Fibroblast of peridontal ligament (primary cell): Measurements from ENCODE around the gene BIK.
"Not testable (repeated sequence)": the region's sequence is repeated elsewhere in the genome, so short reads cannot be mapped to it uniquely, and the experiment has no call there.

Experiments used
- DNase-seq: peaks from one replicate; pipeline ENCODE4 v3.0.0-alpha.2; 2010; ENCODE audit errors: extremely low read depth

BIK gene

GRCh38 chr22:43104950-43105349, 5.6 kb upstream of the BIK start:
- not testable (repeated sequence) for DNase-seq

DNA sequence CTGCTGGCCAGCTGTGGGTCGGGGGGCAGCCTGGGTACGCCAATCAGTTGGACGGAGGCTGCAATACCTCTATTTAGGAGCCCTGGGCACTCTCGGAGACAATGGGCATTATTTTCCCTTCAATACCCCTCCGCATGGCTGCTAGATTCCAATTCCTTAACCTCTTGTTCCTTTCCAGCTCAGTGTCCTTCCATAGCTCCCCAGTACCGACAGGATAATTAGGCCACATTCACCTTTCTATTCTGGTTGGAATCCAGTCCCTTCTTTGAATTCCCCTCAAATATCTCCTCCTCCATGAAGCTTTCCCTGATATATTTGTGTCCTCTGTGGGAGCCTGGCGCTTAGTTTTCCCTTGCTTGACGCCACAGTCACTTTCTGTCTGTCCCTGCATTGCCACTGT, 4.2 kb upstream of the BIK start:
- DNase-seq = no peak

- DNase-seq = no peak
Measured at GRCh38 chr22:43109511-43109910, 1.0 kb upstream of the BIK start.

GRCh38 chr22:43109921-43110443, 568 bp upstream of the BIK start:
- DNase-seq = no peak

- DNase-seq = no peak
Measured at GRCh38 chr22:43110927-43111623, 525 bp downstream of the BIK start.

DNA sequence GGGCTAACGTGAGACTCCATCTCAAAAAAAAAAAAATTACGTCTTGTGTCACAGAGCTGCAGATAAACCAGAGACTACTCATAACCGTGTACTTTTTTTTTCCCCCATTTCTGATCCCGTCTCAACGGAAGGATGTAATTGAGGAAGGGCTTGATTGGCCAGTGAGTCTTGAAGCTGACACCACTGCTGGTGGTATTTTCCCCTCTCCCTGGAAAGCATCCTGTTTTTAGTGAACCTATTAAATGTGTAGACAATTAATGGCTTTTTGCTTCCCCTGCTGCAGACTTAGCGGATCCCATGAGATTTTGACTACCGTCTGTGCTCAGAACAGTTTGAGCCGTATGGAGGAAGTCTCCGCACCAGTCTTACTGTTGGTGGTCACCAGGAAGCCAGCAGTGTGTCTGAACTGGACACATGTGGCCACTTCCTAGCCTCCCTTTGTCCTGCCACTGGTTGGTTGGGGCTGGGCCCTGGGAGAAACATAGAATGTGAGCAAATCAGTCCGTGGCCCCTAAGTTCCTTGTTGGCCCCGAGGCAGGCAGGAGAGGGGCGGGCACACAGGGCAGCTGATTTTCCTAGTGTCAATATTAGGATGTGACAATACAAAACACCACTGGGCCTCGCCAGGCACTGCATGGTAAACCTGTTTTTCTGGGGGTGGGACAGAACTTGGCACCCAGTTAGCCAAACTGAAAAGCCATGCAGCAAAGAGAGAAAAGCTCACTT, 3.1 kb downstream of the BIK start:
- DNase-seq = no peak

DNA sequence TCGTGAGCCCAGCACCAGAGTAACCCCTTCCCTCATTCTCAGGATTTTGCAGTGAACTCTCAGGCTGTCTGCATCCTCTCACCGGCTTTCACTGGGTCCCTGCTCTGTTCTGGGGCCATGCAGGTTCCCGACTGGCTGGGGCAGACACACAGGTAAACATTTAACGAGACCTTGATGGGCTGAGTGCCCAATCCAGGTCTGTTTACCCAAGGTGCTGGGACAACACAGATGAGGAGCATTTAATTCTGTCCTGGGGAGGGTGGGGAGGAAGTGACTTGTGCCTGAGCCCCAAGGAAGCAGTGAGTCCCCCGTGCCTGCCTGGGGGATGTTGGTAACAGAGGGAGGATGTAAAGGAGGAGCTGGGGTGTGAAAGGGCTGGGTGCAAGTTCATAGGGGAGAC, 4.4 kb downstream of the BIK start:
- DNase-seq = no peak

GRCh38 chr22:43116932-43117331, 6.4 kb downstream of the BIK start:
- DNase-seq = no peak

DNA sequence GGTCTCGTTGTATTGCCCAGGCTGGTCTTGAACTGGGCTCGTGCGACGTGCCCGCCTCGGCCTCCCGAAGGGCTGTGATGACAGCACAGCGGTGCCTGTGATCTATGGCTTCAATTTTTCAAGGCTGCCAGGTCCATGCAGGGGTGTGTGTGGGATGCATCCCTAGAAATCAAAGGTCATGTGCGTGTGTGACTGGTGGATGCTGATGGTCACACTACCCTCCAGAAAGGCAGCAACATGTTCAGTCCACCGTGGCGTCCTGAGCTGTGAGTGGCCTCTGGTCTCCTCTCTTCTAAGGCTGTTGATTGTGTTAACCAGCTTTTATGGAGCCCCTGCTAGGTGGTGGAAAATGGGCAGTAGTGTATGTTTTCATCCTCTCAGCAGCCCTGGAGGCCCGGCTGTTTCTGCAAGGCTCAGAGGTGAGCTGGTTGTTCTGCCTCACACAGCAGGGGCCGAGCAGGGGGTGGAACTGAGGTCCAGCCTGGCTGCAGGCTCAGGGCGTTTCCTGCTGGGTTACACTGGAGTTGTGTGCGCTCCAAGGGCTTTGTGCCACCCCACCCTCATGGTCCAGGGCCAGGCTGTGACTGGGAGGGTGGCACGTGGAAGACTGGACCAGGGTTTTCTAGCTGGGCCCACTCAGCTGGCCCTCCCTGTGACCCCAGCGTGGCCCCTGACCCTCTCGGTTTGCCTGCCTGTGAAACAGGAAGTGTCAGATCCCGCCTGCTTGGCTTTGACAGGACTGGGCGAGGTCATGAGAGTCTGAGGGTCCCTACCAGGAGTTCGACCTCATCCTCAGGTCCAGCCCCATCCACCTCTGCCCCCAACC, 7.7 kb downstream of the BIK start:
- DNase-seq = no peak

DNA sequence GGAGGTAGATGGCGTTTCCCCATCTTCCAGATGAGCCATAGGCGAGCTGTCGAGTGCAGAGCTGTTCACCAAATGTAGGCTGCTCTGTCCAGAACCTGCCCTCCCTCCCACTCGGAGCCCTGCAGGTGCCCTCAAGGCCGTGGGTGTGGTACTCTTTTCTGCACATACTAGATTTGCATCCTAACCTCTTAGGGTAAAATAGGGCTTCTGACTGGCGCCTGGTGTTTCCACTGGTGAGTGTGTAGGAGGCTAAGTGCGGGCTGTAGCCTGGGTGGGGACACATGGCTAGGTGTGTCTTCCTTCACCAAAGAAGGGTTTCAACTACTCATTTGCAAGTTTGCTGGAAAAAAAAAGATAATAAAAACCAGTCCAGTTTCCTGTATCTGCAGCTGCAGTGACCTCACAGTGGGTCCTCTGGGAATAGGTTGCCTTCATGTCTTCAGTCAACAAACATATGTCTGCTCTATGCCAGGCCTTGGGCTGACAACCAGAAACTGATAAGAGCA, 8.5 kb downstream of the BIK start:
- DNase-seq = peak; percentile 15

- DNase-seq = peak; percentile 30
Measured at GRCh38 chr22:43126501-43127165, 16.1 kb downstream of the BIK start.

DNA sequence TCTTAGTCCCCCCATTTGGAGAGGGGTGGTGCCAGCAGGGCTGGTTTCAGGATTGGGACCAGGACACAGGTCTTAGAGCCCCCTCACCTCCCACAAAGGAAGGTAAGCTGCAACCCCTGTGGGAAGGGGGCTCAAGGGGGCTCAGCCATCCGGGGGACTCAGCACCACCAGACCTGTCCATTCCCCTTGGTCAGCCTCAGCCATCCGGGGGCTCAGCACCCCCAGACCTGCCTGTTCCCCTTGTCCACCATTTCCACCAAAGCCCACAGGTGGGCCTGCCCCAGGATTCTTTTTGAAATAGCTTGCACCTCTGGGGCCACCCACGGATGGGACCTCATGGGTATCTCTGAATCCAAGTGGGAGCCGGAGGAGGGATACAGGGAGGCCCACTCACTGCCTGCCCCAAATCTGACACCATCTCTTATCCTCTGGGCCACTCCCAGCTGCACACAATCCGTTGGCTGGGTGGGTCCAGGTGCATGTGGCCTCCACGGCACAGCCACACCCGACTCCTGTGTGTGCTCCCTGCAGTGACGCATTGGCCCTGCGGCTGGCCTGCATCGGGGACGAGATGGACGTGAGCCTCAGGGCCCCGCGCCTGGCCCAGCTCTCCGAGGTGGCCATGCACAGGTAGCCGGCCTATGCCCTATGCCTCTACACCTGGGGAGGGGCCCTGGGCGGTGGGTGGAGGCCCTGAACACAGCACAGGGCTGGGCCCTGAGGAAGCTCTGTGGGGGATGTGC, 16.8 kb downstream of the BIK start:
- DNase-seq = no peak

DNA sequence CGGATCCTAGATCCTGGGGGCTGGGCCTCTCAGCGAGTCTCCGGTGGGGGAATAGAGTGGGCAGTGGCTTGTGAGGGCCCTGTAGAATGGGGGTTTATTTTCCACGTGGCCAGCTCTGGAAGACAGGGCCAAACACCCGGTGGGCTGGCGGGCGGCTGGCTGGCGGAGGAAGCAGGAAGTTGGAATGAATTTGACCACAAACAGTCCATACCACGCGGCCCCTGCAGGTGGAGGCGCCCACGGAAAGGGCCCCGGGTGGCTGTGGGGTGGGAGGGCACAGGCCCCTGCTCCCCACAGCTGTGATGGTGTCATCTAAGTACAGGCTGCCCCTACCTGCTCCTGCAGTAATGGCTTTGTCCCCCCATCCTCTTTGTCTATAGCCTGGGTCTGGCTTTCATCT, 17.6 kb downstream of the BIK start:
- no peak for DNase-seq

DNA sequence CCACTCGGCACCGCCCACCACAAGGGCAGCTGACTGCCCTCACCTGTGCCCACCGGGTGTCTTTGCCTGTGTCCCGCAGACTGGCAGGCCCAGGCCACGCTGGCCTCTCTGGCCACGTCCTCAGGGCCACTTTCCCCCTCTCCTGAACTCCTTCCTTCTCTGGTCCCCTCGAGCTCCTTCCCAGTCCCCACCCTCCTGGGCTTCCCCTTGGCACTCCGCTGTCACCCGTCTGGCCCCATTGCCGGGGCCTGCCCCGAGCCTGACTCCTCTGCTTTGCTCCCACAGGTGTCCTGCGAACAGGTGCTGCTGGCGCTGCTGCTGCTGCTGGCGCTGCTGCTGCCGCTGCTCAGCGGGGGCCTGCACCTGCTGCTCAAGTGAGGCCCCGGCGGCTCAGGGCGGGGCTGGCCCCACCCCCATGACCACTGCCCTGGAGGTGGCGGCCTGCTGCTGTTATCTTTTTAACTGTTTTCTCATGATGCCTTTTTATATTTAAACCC, 18.4 kb downstream of the BIK start:
- DNase-seq = no peak

GRCh38 chr22:43129426-43130425, 19.2 kb downstream of the BIK start:
- no peak for DNase-seq

GRCh38 chr22:43131773-43132501, 21.4 kb downstream of the BIK start:
- no peak for DNase-seq

- DNase-seq = no peak
Measured at GRCh38 chr22:43133401-43133800, 22.9 kb downstream of the BIK start.

DNA sequence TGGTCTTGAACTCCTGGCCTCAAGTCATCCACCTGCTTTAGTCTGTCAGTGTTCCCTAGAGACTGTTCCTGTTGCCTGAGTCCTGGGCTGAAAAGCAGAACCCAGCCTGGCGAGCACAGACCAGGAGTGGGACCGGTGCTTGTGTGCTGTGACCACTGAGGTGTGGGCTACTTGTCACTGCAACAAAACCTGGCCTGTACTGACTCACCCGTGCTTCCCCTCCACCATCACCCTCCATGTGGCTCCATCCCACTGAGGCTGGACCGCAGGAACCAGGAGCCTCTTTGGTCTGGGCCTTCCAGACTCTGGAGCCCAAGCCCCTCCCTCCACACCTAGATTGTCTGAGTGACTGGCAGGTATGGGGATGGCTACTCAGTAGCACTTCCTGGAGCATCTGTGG, 24.0 kb downstream of the BIK start:
- DNase-seq = no peak

DNA sequence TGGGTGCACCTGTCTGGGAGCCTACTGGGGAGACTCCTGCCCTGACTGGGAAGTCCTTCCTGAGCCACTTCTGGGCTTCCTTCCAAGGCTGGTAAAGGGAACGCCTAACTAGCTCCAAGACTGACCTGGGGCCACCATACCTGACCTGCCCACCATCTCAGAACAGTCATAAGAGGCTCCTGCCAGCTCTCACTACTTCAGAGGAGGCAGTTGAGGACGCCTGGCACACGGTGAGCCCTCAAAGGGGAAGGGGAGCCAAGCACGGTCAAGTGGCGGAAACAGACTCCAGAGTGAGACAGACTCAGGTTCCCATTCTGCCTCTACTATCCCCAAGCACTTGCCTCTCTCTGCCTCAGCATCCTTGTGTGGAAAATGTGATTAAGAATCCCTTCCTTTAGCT, 25.0 kb downstream of the BIK start:
- DNase-seq = no peak
